Upper lobe of right lung (tissue), 1 donor: ENCODE data around the gene YIPF1. TPM values are rescaled to one million over a fixed set of nuclear protein-coding genes. Genes with fewer than 3 reads are reported as not detected.

ENCODE experiments used
- ATAC-seq: fragments of 200-7000 bp; cut with Tn5 transposase; one replicate; pipeline ENCODE4 v1.9.1; 2020; ENCODE audit warnings: mild to moderate bottlenecking, moderate library complexity
- DNase-seq: peaks from one replicate; pipeline ENCODE4 v3.0.0-alpha.2; 2020
- H3K27ac ChIP-seq: fragments of 200-600 bp; one replicate; pipeline ENCODE4 v1.8.0; 2022
- H3K27me3 ChIP-seq: fragments of 200-600 bp; one replicate; pipeline ENCODE4 v1.8.0; 2022; ENCODE audit warnings: mild to moderate bottlenecking
- H3K36me3 ChIP-seq: fragments of 200-600 bp; one replicate; pipeline ENCODE4 v1.8.0; 2022
- H3K4me1 ChIP-seq: fragments of 200-600 bp; one replicate; pipeline ENCODE4 v1.8.0; 2022
- H3K4me3 ChIP-seq: fragments of 200-600 bp; one replicate; pipeline ENCODE4 v1.8.0; 2022; ENCODE audit warnings: mild to moderate bottlenecking
- H3K9me3 ChIP-seq: fragments of 200-600 bp; one replicate; pipeline ENCODE4 v1.8.0; 2022
- CTCF ChIP-seq: fragments of 200-600 bp; IDR thresholded peaks from one replicate; pipeline ENCODE4 v1.8.0; 2022; ENCODE audit warnings: antibody characterized with exemption
- intact Hi-C: fragments of 100-400 bp; cut with DNase I; formaldehyde crosslinking; loops from one replicate; pipeline ENCODE4 v1.11.0; 2022
- total RNA-seq: library from RNA; stranded (reverse); fragmentation: NEBNext Ultra II Directional; extraction: Animal tissue kit (Norgen Biotek cat#: 25700); gene quantifications from one replicate; pipeline ENCODE4 v1.2.1, GENCODE V29; 2021
- donor health status: DM: no; HTN: yes; CAD: no; lungs with severe emphysema.

The YIPF1 gene
- total RNA-seq, 1 donor from 2014 or later = 24.1 TPM

- Histone ChIP-seq H3K4me1 (no peaks in the 10 kb centered on the region), H3K27me3 (no peaks in the 10 kb centered on the region), H3K36me3 (peaks cover 86% of the 10 kb centered on the region), H3K9me3 (no peaks in the 10 kb centered on the region), H3K4me3 (no peak overlapping the region), H3K27ac (no peak overlapping the region)
- intact Hi-C loops = loop anchor here (10.0 kb wide), 1 partner anchor 95 kb away; no protein-coding TSS in a partner anchor
- DNase-seq (no peak), ATAC-seq (no peak)
- TF ChIP-seq CTCF = no peak
These were observed 20.0 kb downstream of the YIPF1 start for GRCh38 chr1:53869454-53870117.

- intact Hi-C loops = loop anchor here (10.0 kb wide), 1 partner anchor 96 kb away; no protein-coding TSS in a partner anchor
- peaks cover 86% of the 10 kb centered on the region for H3K36me3 ChIP-seq
- H3K4me3 ChIP-seq = no peak overlapping the region
- H3K4me1 ChIP-seq = no peaks in the 10 kb centered on the region
- no peak overlapping the region for H3K27ac ChIP-seq
- TF ChIP-seq CTCF = no peak
- ATAC-seq (no peak), DNase-seq (no peak)
- H3K9me3 ChIP-seq = no peaks in the 10 kb centered on the region
- H3K27me3 ChIP-seq = no peaks in the 10 kb centered on the region
These were observed 21.0 kb downstream of the YIPF1 start for GRCh38 chr1:53868565-53868964.

- Histone ChIP-seq H3K27me3 (no peaks in the 10 kb centered on the region), H3K36me3 (peaks cover 55% of the 10 kb centered on the region), H3K4me3 (no peak overlapping the region), H3K9me3 (no peaks in the 10 kb centered on the region), H3K4me1 (no peaks in the 10 kb centered on the region), H3K27ac (no peak overlapping the region)
- TF ChIP-seq CTCF = no peak
- intact Hi-C loops = loop anchor here (10.0 kb wide), 1 partner anchor 102 kb away; no protein-coding TSS in a partner anchor
- ATAC-seq (no peak), DNase-seq (no peak)
These were observed 27.1 kb downstream of the YIPF1 start for GRCh38 chr1:53862507-53862906.

GRCh38 chr1:53860967-53861411 is 28.6 kb downstream of the YIPF1 start:
- Histone ChIP-seq H3K9me3 (no peaks in the 10 kb centered on the region), H3K4me1 (no peaks in the 10 kb centered on the region), H3K4me3 (no peak overlapping the region), H3K27ac (no peak overlapping the region), H3K36me3 (peaks cover 57% of the 10 kb centered on the region), H3K27me3 (no peaks in the 10 kb centered on the region)
- intact Hi-C loops = loop anchor here (10.0 kb wide), 1 partner anchor 104 kb away; no protein-coding TSS in a partner anchor
- DNase-seq (no peak), ATAC-seq (peak; percentile 87)
- TF ChIP-seq CTCF = peak; percentile 74

GRCh38 chr1:53851571-53852285 is 37.9 kb downstream of the YIPF1 start:
- DNase-seq (no peak), ATAC-seq (no peak)
- H3K36me3 ChIP-seq = peaks cover 52% of the 10 kb centered on the region
- intact Hi-C loops = no loop called here
- H3K4me3 ChIP-seq = no peak overlapping the region
- H3K4me1 ChIP-seq = no peaks in the 10 kb centered on the region
- no peaks in the 10 kb centered on the region for H3K9me3 ChIP-seq
- H3K27me3 ChIP-seq = no peaks in the 10 kb centered on the region
- TF ChIP-seq CTCF = no peak
- no peak overlapping the region for H3K27ac ChIP-seq
